CD4-positive, CD25-positive, alpha-beta regulatory T cell (primary cell): ENCODE measurements around the gene CDC42EP3. TPM values are rescaled to one million over a fixed set of nuclear protein-coding genes. Genes with fewer than 3 reads are reported as not detected.
A peak's percentile ranks its signal among the peaks of the same experiment; 100 is the strongest.

ENCODE experiments used
- ATAC-seq, 2 donors: fragments of 150-1000 bp; cut with Tn5 transposase; one replicate each; pipeline ENCODE4 v1.10.0; 2021; ENCODE audit warnings: low read depth in 2 of 2, moderate number of reproducible peaks in 2 of 2, moderate library complexity in 1 of 2
- DNase-seq, 3 donors: peaks; one replicate each; pipeline versions ENCODE4 v3.0.0 to v3.0.0-alpha.2; 2012 to 2022; ENCODE audit warnings: mixed read lengths in 1 of 3
- H3K27ac ChIP-seq: one replicate; pipeline ENCODE4 v1.7.0; 2013; ENCODE audit warnings: mild to moderate bottlenecking, low read length; ENCODE audit not compliant: insufficient read depth, poor library complexity, severe bottlenecking
- H3K27me3 ChIP-seq: one replicate; pipeline ENCODE4 v1.7.0; 2013; ENCODE audit warnings: low read length; ENCODE audit not compliant: control insufficient read depth, insufficient read depth
- H3K36me3 ChIP-seq: one replicate; pipeline ENCODE4 v1.7.0; 2013; ENCODE audit warnings: mild to moderate bottlenecking, low read length, moderate library complexity; ENCODE audit not compliant: control insufficient read depth, insufficient read depth
- H3K4me1 ChIP-seq: 2 replicates; pipeline ENCODE4 v1.7.0; 2013; ENCODE audit warnings: mild to moderate bottlenecking, low read length; ENCODE audit not compliant: insufficient read depth, control insufficient read depth, poor library complexity, severe bottlenecking
- H3K4me3 ChIP-seq: one replicate; pipeline ENCODE4 v1.7.0; 2013; ENCODE audit warnings: low read depth, mild to moderate bottlenecking, low read length, moderate library complexity
- H3K9me3 ChIP-seq, 2 experiments: 1 replicate in 1 of 2; 2 replicates in 1 of 2; pipeline ENCODE4 v1.7.0; 2013; ENCODE audit warnings: low read length in 2 of 2, mild to moderate bottlenecking in 1 of 2, moderate library complexity in 1 of 2; ENCODE audit not compliant: control insufficient read depth in 2 of 2
- H3K27ac Mint-ChIP-seq, 3 donors: one replicate each; pipeline ENCODE4 v1.8.0; 2020 to 2022; ENCODE audit warnings: mild to moderate bottlenecking in 3 of 3, mixed read lengths in 3 of 3, moderate library complexity in 2 of 3
- H3K27me3 Mint-ChIP-seq: one replicate; pipeline ENCODE4 v1.8.0; 2022; ENCODE audit warnings: mild to moderate bottlenecking, mixed read lengths
- H3K36me3 Mint-ChIP-seq: one replicate; pipeline ENCODE4 v1.8.0; 2020; ENCODE audit warnings: mixed read lengths
- H3K4me1 Mint-ChIP-seq, 4 donors: one replicate each; pipeline ENCODE4 v1.8.0; 2020 to 2022; ENCODE audit warnings: mixed read lengths in 4 of 4, mild to moderate bottlenecking in 1 of 4
- H3K4me3 Mint-ChIP-seq, 4 donors: one replicate each; pipeline ENCODE4 v1.8.0; 2020 to 2022; ENCODE audit warnings: mild to moderate bottlenecking in 4 of 4, mixed read lengths in 4 of 4, moderate library complexity in 3 of 4
- H3K9me3 Mint-ChIP-seq, 7 donors: one replicate each; pipeline ENCODE4 v1.8.0; 2020 to 2022; ENCODE audit warnings: mixed read lengths in 7 of 7, mild to moderate bottlenecking in 3 of 7, moderate library complexity in 2 of 7
- polyA plus RNA-seq, 4 donors: library from polyadenylated mRNA; unstranded; fragments of 300-500 nt; fragmentation: Illumina TruSeq; gene quantifications; one replicate each; pipeline ENCODE4 v1.2.3, GENCODE V29; 2021
- total RNA-seq: library from RNA; stranded (reverse); gene quantifications from one replicate; pipeline ENCODE4 v1.2.3, GENCODE V29; 2022

CDC42EP3 gene, protein sequence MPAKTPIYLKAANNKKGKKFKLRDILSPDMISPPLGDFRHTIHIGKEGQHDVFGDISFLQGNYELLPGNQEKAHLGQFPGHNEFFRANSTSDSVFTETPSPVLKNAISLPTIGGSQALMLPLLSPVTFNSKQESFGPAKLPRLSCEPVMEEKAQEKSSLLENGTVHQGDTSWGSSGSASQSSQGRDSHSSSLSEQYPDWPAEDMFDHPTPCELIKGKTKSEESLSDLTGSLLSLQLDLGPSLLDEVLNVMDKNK
- total RNA-seq (36.4 TPM), polyA plus RNA-seq (10 to 100 TPM; 57.9 to 81.4 (median 68.5) TPM)

DNA sequence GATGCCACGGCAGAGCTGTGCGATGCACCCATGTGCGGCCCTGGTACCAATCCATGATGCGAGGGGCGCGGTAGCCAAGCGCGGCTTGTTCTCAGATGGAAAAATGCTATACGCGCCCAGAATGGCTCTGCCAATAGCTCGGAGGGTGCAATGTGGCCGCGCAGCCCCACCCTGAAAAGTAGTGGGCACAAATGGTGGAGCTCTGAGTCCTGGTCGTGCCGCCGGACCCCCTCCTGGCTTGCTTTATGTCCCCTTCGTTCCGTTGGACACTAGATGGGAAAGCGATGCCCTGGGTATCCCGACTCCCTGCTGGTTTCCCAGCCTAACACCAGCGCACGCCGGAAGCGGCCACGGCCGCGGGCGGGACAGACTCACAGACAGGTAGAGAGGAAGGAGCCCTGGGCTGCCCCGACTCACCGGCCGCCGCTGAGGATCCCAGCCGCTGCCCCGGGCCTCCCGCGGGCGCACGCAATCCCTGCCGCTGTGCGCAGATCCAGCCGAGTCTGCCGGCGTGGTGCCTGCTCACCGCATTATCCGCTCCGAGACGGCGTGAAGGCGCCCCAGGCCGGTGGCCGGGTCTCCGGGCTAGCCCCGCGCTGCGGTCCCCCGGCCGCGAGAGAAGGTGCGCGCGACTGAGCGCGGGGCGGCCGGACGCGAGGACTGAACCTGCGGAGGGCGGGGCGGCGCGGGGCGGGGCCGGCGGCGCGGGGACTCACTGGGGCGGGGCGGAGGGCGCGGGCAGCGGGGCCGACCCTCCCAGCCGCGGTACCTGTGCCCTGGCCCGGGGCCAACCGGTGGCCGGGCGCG lies at the start of gene CDC42EP3:
Gene CDC42EP3 (minus strand): TSS at position 634 of the 807 bp plus-strand sequence. CDS start 25,055 bp downstream, outside the sequence.
- ATAC-seq (peak; percentile 66 to 69), DNase-seq (peak; percentile 59 to 73 (median 70))
- peak within 1 kb of the TSS; percentile 91 to 100 (median 98) for H3K4me3 Mint-ChIP-seq
- Histone ChIP-seq H3K36me3 (peaks cover 5% of the 10 kb centered on the region), H3K27ac (peak within 1 kb of the TSS; percentile 77), H3K9me3 (no peaks in the 10 kb centered on the region), H3K4me3 (peak within 1 kb of the TSS; percentile 85), H3K4me1 (peaks cover 48% of the 10 kb centered on the region), H3K27me3 (no peaks in the 10 kb centered on the region)
- peaks cover 39 to 58% (median 51%) of the 10 kb centered on the region in 4 donors for H3K4me1 Mint-ChIP-seq
- H3K9me3 Mint-ChIP-seq: no peaks in the 10 kb centered on the region
- H3K27ac Mint-ChIP-seq: peak within 1 kb of the TSS; percentile 89 to 95 (median 93)
- no peaks in the 10 kb centered on the region for H3K27me3 Mint-ChIP-seq
- H3K36me3 Mint-ChIP-seq: no peaks in the 10 kb centered on the region

DNA sequence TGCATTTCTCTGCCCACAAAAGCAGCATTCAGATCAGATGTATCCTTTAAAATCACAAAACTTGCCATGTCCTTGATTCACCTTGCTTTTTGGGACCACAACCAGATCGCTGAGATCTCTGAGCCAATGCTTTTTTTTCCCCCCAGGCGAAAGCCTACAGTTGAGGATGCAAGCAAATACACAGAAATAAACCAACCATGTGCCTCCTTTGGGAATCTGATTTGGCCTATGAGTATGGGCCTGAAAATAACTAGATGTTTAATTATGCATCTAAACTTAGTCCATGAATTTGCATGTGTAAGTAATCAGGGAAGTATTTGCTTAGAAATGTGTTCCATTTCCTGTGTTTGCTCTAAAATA lies 49.7 kb upstream of the CDC42EP3 start:
- H3K4me3 Mint-ChIP-seq: no peak overlapping the region
- H3K36me3 ChIP-seq: no peaks in the 10 kb centered on the region
- H3K27me3 ChIP-seq: peaks cover 2% of the 10 kb centered on the region
- DNase-seq (no peak), ATAC-seq (no peak)
- H3K4me1 Mint-ChIP-seq: peaks cover 0 to 3% (median 0%) of the 10 kb centered on the region in 4 donors
- H3K36me3 Mint-ChIP-seq: no peaks in the 10 kb centered on the region
- no peak overlapping the region for H3K27ac Mint-ChIP-seq
- no peaks in the 10 kb centered on the region for H3K4me1 ChIP-seq
- H3K27me3 Mint-ChIP-seq: peaks cover 25% of the 10 kb centered on the region
- no peak overlapping the region for H3K4me3 ChIP-seq
- H3K27ac ChIP-seq: no peak overlapping the region
- H3K9me3 Mint-ChIP-seq: peaks cover 0 to 6% (median 3%) of the 10 kb centered on the region in 7 donors
- H3K9me3 ChIP-seq: no peaks in the 10 kb centered on the region

DNA sequence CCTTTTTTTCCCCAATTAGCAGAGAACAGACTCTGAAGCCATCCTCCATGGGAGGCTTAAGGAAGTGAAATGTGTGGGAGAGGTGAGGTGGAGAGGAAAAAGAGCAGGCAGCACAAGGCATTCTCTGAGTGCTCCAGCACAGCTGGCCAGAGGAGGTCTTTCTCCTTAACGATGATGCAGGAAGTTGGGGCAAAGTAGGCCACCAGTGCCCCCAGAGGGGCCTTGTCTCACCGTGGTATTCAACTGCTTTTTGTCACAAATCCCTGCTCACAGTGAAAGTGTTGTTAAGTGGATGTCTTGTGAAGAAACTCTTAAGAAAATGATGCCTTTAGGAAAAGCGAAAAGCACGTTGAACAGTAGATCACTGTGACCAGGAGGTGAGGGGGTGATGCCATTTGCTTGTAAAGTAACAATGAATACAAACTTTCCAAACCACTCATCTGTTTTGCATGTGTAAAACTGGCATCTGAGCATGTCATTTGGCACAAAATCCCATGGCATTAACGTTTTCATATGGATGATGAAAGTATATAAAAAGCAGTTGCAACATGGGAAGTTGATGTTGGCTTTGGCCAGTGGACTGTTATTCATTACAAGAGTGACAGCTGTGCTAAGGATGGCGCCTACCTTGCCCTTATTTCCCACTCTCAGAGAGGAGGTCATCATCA lies 49.2 kb upstream of the CDC42EP3 start:
- Mint-ChIP-seq H3K9me3 (peaks cover 0 to 7% (median 3%) of the 10 kb centered on the region in 7 donors), H3K27me3 (peaks cover 25% of the 10 kb centered on the region), H3K27ac (no peak overlapping the region), H3K4me3 (no peak overlapping the region), H3K4me1 (peaks cover 0 to 3% (median 0%) of the 10 kb centered on the region in 4 donors), H3K36me3 (no peaks in the 10 kb centered on the region)
- Histone ChIP-seq H3K27me3 (peaks cover 2% of the 10 kb centered on the region), H3K9me3 (peaks cover 0 to 3% of the 10 kb centered on the region in 2 experiments), H3K27ac (no peak overlapping the region), H3K36me3 (no peaks in the 10 kb centered on the region), H3K4me1 (no peaks in the 10 kb centered on the region), H3K4me3 (no peak overlapping the region)
- ATAC-seq: no peak
- no peak for DNase-seq

DNA sequence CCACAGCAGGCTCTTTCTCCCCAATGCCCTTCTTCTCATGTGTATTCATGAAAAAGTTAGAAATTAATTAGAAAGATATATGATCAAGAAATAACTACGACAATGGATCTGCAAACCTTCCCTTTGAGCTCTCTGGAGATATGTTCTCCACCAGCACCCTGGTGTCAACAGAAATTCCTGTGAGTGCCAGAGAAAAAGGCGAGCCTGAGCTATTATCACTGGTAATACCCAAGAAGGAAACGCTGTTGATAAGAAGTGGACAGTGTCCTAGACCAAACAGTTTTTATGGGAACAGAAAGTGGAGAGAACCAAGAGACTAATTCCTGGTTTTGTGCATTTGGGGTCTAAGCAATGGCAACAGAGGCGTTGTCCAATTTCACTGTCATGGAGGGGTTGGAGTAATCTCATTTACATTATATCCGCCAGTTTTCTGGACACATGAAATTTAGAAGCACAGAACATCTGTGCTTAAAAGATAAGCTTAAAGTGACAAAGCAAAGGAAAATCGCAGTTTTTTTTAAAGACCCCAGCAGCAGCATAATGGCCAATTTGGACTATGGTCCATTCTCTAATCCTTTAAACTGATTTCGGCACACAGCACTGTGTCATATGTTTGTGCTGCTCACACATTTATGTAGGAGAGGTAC lies 47.2 kb upstream of the CDC42EP3 start:
- no peaks in the 10 kb centered on the region for H3K36me3 Mint-ChIP-seq
- H3K27me3 ChIP-seq: peaks cover 2% of the 10 kb centered on the region
- no peak overlapping the region for H3K27ac ChIP-seq
- ATAC-seq (no peak), DNase-seq (no peak)
- peaks cover 5 to 7% of the 10 kb centered on the region in 2 experiments for H3K9me3 ChIP-seq
- peaks cover 3 to 11% (median 7%) of the 10 kb centered on the region in 7 donors for H3K9me3 Mint-ChIP-seq
- no peaks in the 10 kb centered on the region for H3K36me3 ChIP-seq
- no peak overlapping the region for H3K4me3 Mint-ChIP-seq
- no peaks in the 10 kb centered on the region for H3K4me1 ChIP-seq
- no peak overlapping the region for H3K4me3 ChIP-seq
- no peak overlapping the region for H3K27ac Mint-ChIP-seq
- peaks cover under 1 to 7% (median 5%) of the 10 kb centered on the region in 4 donors for H3K4me1 Mint-ChIP-seq
- peaks cover 25% of the 10 kb centered on the region for H3K27me3 Mint-ChIP-seq

DNA sequence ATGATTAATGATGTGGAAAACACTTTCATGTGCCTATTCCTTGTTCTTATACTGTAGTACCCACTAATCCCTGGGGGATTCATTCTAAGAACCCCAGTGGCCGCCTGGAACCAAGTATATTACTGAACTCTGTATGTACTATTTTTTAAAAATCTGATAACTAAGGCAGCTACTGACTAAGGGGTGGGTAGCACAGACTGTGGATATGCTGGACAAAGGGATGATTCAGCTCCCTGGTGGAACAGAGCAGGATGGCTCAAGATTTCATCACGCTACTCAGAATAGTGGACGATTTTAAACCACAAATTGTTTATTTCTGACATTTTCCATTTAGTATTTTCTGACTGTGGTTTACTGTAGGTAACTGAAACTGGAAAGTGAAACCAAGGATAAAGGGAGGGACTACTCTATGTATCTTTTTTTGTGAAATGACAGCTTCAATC lies 41.8 kb upstream of the CDC42EP3 start:
- H3K4me3 Mint-ChIP-seq: peak overlapping the region in 1 of 4 donors; percentile 7
- DNase-seq: peak in 1 of 3 donors; percentile 30
- no peaks in the 10 kb centered on the region for H3K36me3 Mint-ChIP-seq
- Histone ChIP-seq H3K27me3 (peaks cover 2% of the 10 kb centered on the region), H3K36me3 (no peaks in the 10 kb centered on the region), H3K27ac (no peak overlapping the region), H3K4me1 (peaks cover 17% of the 10 kb centered on the region), H3K9me3 (peaks cover 5 to 7% of the 10 kb centered on the region in 2 experiments), H3K4me3 (no peak overlapping the region)
- peaks cover 14% of the 10 kb centered on the region for H3K27me3 Mint-ChIP-seq
- H3K4me1 Mint-ChIP-seq: peaks cover 24 to 41% (median 30%) of the 10 kb centered on the region in 4 donors
- no peak overlapping the region for H3K27ac Mint-ChIP-seq
- peaks cover 0 to 11% (median 7%) of the 10 kb centered on the region in 7 donors for H3K9me3 Mint-ChIP-seq
- ATAC-seq: peak in 1 of 2 donors; percentile 23

DNA sequence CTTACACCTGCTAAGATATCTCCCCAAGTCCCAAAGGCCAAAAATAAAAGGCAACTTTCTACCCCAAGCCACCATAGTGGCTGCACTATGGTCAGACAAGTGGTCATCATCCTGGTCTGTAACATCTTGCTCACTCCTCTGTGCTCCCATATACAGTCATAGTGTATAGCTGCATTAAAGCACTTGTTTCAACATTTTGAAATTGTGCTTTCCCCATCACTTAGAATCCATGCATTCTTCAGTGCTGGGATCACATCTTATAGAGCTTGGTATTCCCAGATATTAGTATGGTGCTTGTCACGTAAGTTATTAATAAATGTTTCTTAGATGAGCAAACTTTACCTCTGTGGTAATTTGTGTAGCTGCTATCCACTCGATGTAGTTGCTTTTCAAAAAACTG lies 40.4 kb upstream of the CDC42EP3 start:
- peak overlapping the region; percentile 28 for H3K4me3 ChIP-seq
- peak in 1 of 2 donors; percentile 15 for ATAC-seq
- no peak overlapping the region for H3K27ac ChIP-seq
- no peaks in the 10 kb centered on the region for H3K36me3 Mint-ChIP-seq
- no peak for DNase-seq
- no peaks in the 10 kb centered on the region for H3K27me3 Mint-ChIP-seq
- peaks cover 0 to 9% (median 7%) of the 10 kb centered on the region in 7 donors for H3K9me3 Mint-ChIP-seq
- H3K4me3 Mint-ChIP-seq: peak overlapping the region in 3 of 4 donors; percentile 31 to 64 (median 46)
- peak overlapping the region in 2 of 3 donors; percentile 50 to 74 for H3K27ac Mint-ChIP-seq
- H3K9me3 ChIP-seq: peaks cover 5 to 7% of the 10 kb centered on the region in 2 experiments
- peaks cover 36 to 50% (median 39%) of the 10 kb centered on the region in 4 donors for H3K4me1 Mint-ChIP-seq
- no peaks in the 10 kb centered on the region for H3K27me3 ChIP-seq
- H3K4me1 ChIP-seq: peaks cover 24% of the 10 kb centered on the region
- no peaks in the 10 kb centered on the region for H3K36me3 ChIP-seq

DNA sequence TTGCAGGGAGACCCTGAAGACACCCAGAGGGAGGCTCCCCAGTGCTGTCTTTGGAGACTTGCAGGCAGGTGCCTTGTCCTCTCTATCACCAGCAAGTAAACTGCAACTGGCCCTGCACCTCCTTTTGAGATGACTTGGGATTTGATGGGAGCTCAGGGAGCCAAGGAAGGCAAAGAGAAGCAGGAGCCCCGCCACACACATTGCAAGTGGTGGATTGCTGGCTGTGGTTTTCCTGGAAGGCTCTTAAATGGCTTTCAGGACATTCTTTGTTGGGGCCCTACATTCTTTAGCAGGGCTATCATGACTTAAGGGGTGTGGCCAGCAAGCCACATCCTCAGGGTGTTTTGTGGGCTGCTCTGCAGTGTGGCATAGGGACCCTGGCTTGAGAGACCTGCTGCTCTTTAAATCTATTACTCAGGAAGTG lies 39.9 kb upstream of the CDC42EP3 start:
- Histone ChIP-seq H3K27ac (peak overlapping the region; percentile 48), H3K4me3 (peak overlapping the region; percentile 39), H3K36me3 (no peaks in the 10 kb centered on the region), H3K9me3 (peaks cover 5 to 7% of the 10 kb centered on the region in 2 experiments), H3K27me3 (no peaks in the 10 kb centered on the region), H3K4me1 (peaks cover 24% of the 10 kb centered on the region)
- Mint-ChIP-seq H3K27me3 (no peaks in the 10 kb centered on the region), H3K27ac (peak overlapping the region; percentile 42 to 74 (median 50)), H3K9me3 (peaks cover 0 to 8% (median 6%) of the 10 kb centered on the region in 7 donors), H3K4me3 (peak overlapping the region; percentile 30 to 64 (median 38)), H3K36me3 (no peaks in the 10 kb centered on the region), H3K4me1 (peaks cover 39 to 52% (median 42%) of the 10 kb centered on the region in 4 donors)
- DNase-seq (peak in 2 of 3 donors; percentile 34 to 84), ATAC-seq (peak; percentile 90)
